ENCODE results near the gene PYHIN1. TPM values are rescaled to one million over a fixed set of nuclear protein-coding genes. Genes with fewer than 3 reads are reported as not detected.
A peak's percentile ranks its signal among the peaks of the same experiment; 100 is the strongest.

PYHIN1 gene
- polyA plus RNA-seq, 1 donor (not counting 4 experiments of a cell fraction or from before 2014, with no cell fraction given), result 0.37 TPM

GRCh38 chr1:159000625-159001024 is 69.3 kb downstream of the PYHIN1 start:
- dilution Hi-C loops (cut with MboI; ENCODE audit: extremely low pct_ligation_motif_present, low sequenced_read_pairs), result no loop called here
- no peaks in the 10 kb centered on the region for H3K79me2 ChIP-seq (ENCODE audit: control insufficient read depth, insufficient read depth, low read length)
- H3K36me3 ChIP-seq (ENCODE audit: control insufficient read depth in 2 of 2, extremely low read depth in 1 of 2, insufficient read depth in 2 of 2, low read length in 2 of 2), result no peaks in the 10 kb centered on the region
- no peaks in the 10 kb centered on the region for H4K20me1 ChIP-seq (ENCODE audit: control insufficient read depth, extremely low read depth, insufficient read depth, low read length)
- H3K9ac ChIP-seq (ENCODE audit: control insufficient read depth, extremely low read depth, insufficient read depth, low read length), result peak overlapping the region; percentile 61
- H3K27me3 ChIP-seq (ENCODE audit: control insufficient read depth, extremely low read depth, insufficient read depth, low read length), result no peaks in the 10 kb centered on the region
- FAIRE-seq (peak; percentile 88), DNase-seq (ENCODE audit: low read depth, low spot score) (no peak)
- H3K9me1 ChIP-seq (ENCODE audit: control insufficient read depth, extremely low read depth, insufficient read depth, low read length), result no peaks in the 10 kb centered on the region
- H2AFZ ChIP-seq (ENCODE audit: control insufficient read depth, low read length), result no peak overlapping the region
- no peaks in the 10 kb centered on the region for H3K9me3 ChIP-seq (ENCODE audit: control insufficient read depth, low read depth, low read length)
- peaks cover 22% of the 10 kb centered on the region for H3K4me1 ChIP-seq (ENCODE audit: control insufficient read depth, extremely low read depth, insufficient read depth, low read length)
- H3K4me3 ChIP-seq (ENCODE audit: control insufficient read depth in 2 of 3, extremely low read depth in 1 of 3, insufficient read depth in 2 of 3, low read depth in 1 of 3, low read length in 3 of 3), result peak overlapping the region in 1 of 3 experiments; percentile 67
- H3K4me2 ChIP-seq (ENCODE audit: control insufficient read depth, extremely low read depth, insufficient read depth, low read depth, low read length), result peak overlapping the region; percentile 92
- TF ChIP-seq CTCF (optimal IDR thresholded peaks at IDR 0.05 in 1 of 3, IDR thresholded peaks at IDR 0.05 in 1 of 3, conservative IDR thresholded peaks at IDR 0.05 in 1 of 3; ENCODE audit: extremely low read depth in 1 of 3, insufficient read depth in 2 of 3, low read length in 3 of 3) (no peak), EZH2 (IDR thresholded peaks at IDR 0.05; ENCODE audit: low read length) (no peak)
- H3K27ac ChIP-seq (ENCODE audit: control insufficient read depth, insufficient read depth, low read length), result peak overlapping the region; percentile 71

GRCh38 chr1:159005161-159005560 is 73.8 kb downstream of the PYHIN1 start:
- no peak for FAIRE-seq
- H2AFZ ChIP-seq (ENCODE audit: control insufficient read depth, low read length), result peak overlapping the region; percentile 39

More at GRCh38 chr1:159005161-159005560, 73.8 kb downstream of the PYHIN1 start:
- TF ChIP-seq EZH2 (IDR thresholded peaks at IDR 0.05; ENCODE audit: low read length) (no peak), CTCF (optimal IDR thresholded peaks at IDR 0.05 in 1 of 3, IDR thresholded peaks at IDR 0.05 in 1 of 3, conservative IDR thresholded peaks at IDR 0.05 in 1 of 3; ENCODE audit: extremely low read depth in 1 of 3, insufficient read depth in 2 of 3, low read length in 3 of 3) (no peak)
- Histone ChIP-seq H3K27me3 (ENCODE audit: control insufficient read depth, extremely low read depth, insufficient read depth, low read length) (no peaks in the 10 kb centered on the region), H3K36me3 (ENCODE audit: control insufficient read depth in 2 of 2, extremely low read depth in 1 of 2, insufficient read depth in 2 of 2, low read length in 2 of 2) (no peaks in the 10 kb centered on the region), H3K4me3 (ENCODE audit: control insufficient read depth in 2 of 3, extremely low read depth in 1 of 3, insufficient read depth in 2 of 3, low read depth in 1 of 3, low read length in 3 of 3) (no peak overlapping the region), H3K79me2 (ENCODE audit: control insufficient read depth, insufficient read depth, low read length) (peaks cover 3% of the 10 kb centered on the region), H3K9me1 (ENCODE audit: control insufficient read depth, extremely low read depth, insufficient read depth, low read length) (no peaks in the 10 kb centered on the region), H4K20me1 (ENCODE audit: control insufficient read depth, extremely low read depth, insufficient read depth, low read length) (no peaks in the 10 kb centered on the region), H3K27ac (ENCODE audit: control insufficient read depth, insufficient read depth, low read length) (no peak overlapping the region), H3K4me1 (ENCODE audit: control insufficient read depth, extremely low read depth, insufficient read depth, low read length) (peaks cover 20% of the 10 kb centered on the region), H3K4me2 (ENCODE audit: control insufficient read depth, extremely low read depth, insufficient read depth, low read depth, low read length) (no peak overlapping the region), H3K9ac (ENCODE audit: control insufficient read depth, extremely low read depth, insufficient read depth, low read length) (no peak overlapping the region), H3K9me3 (ENCODE audit: control insufficient read depth, low read depth, low read length) (no peaks in the 10 kb centered on the region)
- dilution Hi-C loops (cut with MboI; ENCODE audit: extremely low pct_ligation_motif_present, low sequenced_read_pairs), result no loop called here
- DNase-seq (ENCODE audit: low read depth, low spot score), result no peak

Data from keratinocyte (primary cell).